HG03378 (cell line): Measurements from ENCODE around the gene GUCY2C.

Experiments used
- ATAC-seq: cut with Tn5 transposase; IDR thresholded peaks from one replicate; pipeline ENCODE4 v1.9.1; 2021; ENCODE audit warnings: mild to moderate bottlenecking, moderate library complexity; ENCODE audit not compliant: unreplicated experiment

GUCY2C gene

GRCh38 chr12:14576896-14577295, 119.5 kb downstream of the GUCY2C start:
- ATAC-seq = peak; percentile 4

GRCh38 chr12:14575585-14575984, 120.8 kb downstream of the GUCY2C start:
- no peak for ATAC-seq

- no peak for ATAC-seq
These were observed 123.3 kb downstream of the GUCY2C start for GRCh38 chr12:14573118-14573517.

GRCh38 chr12:14572401-14572800, 124.0 kb downstream of the GUCY2C start:
- no peak for ATAC-seq

GRCh38 chr12:14571779-14572178, 124.6 kb downstream of the GUCY2C start:
- no peak for ATAC-seq

- no peak for ATAC-seq
These were observed 126.2 kb downstream of the GUCY2C start for GRCh38 chr12:14570231-14570630.

GRCh38 chr12:14567351-14568162, 128.8 kb downstream of the GUCY2C start, which contains the start of gene PLBD1:
PLBD1 (minus strand) TSS chr12:14567883; CDS start chr12:14567696, 187 bp downstream.
- no peak for ATAC-seq

- ATAC-seq = no peak
These were observed 132.0 kb downstream of the GUCY2C start for GRCh38 chr12:14564336-14564959.

GRCh38 chr12:14563046-14563445, 133.4 kb downstream of the GUCY2C start:
- no peak for ATAC-seq
